Superior temporal gyrus (tissue), 1 donor: ENCODE measurements around the gene EGFR.

ENCODE experiments used
- DNase-seq: peaks from one replicate; pipeline ENCODE4 v3.0.0-alpha.2; 2016; ENCODE audit errors: extremely low spot score

The EGFR gene

DNA sequence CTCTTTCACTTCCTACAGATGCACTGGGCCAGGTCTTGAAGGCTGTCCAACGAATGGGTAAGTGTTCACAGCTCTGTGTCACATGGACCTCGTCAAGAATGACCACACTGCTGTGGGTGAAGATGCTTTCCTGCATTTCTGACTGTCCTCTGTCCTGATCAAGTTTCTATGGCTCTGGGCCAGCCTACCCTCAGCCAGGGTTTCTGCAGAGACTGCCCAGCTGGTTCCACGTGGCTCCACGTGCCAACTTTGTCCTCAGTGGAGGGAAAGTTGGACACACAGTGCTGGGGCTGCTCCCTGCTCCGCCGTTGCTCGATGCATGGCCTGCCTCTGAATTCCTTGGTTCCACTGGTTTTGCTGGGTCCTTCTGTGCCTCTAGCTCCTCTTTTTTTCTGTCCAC, 152.3 kb downstream of the EGFR start:
- DNase-seq = peak; percentile 37

DNA sequence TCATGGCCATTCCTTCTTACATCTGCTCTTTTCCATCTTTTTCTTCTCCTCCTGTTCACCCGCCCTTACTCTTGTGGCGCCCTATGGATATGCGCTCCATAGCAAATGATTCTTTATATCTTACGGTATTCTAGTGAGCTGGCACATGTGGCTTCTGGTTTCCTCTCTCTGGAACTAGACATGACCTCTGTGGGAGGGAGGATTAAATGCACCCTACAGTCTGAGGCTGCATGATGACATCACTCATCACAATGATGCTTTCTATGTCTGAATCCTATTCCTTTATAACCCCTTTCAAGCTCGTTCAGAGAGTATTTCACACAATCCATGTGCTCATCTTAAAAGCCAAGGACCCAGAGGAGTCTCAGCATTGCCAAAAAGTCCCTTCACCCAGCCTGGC, 153.3 kb downstream of the EGFR start:
- DNase-seq = no peak

DNA sequence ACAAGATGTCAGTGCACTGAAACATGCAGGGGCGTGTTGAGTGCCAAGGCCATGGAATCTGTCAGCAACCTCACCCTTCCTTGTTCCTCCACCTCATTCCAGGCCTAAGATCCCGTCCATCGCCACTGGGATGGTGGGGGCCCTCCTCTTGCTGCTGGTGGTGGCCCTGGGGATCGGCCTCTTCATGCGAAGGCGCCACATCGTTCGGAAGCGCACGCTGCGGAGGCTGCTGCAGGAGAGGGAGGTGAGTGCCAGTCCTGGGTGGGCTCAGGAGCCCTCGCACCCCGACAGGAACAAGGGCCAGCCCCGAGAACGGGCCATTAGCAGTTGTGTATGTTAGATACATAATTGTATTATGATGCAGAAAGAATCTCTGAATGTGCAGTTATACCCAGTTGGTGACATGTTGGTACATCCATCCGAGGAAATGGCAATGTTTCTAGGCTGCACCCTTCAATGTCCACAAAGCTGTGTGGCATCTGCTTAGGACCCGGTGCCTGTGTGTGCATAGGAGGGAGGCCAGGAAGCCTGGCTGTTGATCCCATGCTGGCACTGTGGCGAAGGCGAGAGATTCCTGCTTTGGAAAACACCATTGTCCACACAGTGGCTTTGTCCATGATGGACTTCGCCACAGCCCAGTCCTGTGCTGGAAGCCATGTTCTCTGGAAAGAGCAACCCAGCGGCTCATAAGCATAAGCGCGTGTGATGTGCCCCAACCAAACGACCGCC, 154.2 kb downstream of the EGFR start:
- no peak for DNase-seq

DNA sequence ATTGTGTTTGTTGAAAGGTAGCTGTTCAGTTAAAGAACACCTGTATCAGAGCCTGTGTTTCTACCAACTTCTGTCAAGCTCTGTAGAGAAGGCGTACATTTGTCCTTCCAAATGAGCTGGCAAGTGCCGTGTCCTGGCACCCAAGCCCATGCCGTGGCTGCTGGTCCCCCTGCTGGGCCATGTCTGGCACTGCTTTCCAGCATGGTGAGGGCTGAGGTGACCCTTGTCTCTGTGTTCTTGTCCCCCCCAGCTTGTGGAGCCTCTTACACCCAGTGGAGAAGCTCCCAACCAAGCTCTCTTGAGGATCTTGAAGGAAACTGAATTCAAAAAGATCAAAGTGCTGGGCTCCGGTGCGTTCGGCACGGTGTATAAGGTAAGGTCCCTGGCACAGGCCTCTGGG, 154.9 kb downstream of the EGFR start:
- DNase-seq = no peak

DNA sequence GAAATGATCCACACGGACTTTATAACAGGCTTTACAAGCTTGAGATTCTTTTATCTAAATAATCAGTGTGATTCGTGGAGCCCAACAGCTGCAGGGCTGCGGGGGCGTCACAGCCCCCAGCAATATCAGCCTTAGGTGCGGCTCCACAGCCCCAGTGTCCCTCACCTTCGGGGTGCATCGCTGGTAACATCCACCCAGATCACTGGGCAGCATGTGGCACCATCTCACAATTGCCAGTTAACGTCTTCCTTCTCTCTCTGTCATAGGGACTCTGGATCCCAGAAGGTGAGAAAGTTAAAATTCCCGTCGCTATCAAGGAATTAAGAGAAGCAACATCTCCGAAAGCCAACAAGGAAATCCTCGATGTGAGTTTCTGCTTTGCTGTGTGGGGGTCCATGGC, 155.6 kb downstream of the EGFR start:
- DNase-seq = no peak

DNA sequence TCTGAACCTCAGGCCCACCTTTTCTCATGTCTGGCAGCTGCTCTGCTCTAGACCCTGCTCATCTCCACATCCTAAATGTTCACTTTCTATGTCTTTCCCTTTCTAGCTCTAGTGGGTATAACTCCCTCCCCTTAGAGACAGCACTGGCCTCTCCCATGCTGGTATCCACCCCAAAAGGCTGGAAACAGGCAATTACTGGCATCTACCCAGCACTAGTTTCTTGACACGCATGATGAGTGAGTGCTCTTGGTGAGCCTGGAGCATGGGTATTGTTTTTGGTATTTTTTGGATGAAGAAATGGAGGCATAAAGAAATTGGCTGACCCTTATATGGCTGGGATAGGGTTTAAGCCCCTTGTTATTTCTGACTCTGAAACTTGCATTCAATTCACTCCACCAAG, 156.0 kb downstream of the EGFR start:
- DNase-seq = no peak

DNA sequence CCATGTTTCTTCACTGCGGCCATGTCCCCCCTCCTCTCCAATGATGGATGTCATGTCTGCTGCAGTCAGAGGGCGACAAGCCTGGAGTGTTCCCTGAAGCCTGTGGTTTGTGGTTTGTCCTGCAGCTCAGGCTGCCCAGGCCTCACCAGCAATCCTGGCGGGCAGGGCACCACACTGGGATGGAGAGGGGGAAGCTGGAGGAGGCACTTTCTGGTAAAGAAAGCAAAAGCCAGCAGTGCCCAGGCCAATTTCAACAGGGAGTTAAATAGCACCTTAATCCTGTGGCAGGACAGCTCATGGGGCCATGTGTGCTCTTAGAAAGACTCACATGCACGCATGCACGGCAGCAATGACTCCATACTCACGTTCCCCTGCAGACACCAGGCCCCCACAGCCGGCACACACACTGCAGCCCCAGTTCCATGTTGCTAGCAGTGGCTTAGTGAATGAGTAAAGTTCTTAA, 158.3 kb downstream of the EGFR start:
- DNase-seq = no peak

DNA sequence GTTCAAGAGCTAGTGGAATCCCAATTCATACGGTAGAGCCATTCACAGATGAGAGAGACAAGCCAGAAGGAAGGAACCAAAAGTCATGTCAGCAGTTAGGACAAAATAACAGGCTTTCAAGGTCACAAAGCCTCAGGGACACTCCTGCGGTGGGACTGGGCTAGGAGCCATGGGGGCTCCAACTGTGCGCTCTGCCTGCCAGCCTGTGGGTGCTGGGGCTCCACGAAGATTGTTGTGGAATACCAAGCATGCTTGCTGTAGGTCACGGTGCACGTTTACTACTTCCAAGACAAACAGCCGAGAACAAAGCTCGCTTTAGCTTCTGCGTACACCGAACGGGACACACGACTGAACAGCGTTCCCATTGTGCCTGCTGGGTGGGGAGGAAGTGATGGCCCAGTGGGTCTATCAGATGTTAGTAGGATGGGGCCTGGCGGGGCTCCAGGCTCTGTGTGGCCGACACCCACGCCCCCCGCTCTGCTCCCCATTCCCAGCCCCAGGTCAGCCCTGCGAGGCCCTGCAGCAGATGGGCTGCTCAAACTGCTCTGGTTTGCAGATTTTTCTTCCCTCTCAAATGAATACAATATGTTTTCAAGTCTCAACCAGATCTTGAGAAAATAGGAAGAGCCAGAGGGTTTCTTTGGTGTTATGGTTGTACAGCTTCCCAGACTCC, 158.9 kb downstream of the EGFR start:
- DNase-seq = peak; percentile 47

DNA sequence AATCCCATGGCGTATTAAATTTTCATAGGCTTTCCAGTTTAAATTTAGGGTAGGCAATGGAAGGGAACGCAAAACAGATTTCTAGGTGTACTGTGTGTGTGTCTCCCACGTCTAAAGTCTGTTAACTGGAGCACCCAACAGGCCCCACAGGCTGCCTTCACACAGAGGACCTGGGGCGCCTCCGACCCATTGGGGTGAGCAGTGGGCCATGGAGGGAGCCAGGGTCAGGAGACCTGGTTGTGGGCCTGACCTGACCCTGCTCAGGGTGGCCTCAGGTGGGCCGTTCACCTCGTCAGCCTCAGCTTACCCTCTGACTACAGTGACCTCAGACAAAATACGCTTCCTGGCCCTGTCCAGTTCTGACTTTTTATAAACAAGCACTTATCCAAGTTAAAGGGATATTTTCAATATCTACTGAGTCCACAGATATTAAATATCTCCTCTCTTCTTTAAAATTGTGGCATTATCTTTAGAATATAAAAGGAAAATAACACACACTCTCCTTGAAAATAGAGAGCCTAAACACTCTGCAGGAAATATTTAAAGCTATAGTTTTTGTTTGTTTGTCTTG, 159.6 kb downstream of the EGFR start:
- no peak for DNase-seq

DNA sequence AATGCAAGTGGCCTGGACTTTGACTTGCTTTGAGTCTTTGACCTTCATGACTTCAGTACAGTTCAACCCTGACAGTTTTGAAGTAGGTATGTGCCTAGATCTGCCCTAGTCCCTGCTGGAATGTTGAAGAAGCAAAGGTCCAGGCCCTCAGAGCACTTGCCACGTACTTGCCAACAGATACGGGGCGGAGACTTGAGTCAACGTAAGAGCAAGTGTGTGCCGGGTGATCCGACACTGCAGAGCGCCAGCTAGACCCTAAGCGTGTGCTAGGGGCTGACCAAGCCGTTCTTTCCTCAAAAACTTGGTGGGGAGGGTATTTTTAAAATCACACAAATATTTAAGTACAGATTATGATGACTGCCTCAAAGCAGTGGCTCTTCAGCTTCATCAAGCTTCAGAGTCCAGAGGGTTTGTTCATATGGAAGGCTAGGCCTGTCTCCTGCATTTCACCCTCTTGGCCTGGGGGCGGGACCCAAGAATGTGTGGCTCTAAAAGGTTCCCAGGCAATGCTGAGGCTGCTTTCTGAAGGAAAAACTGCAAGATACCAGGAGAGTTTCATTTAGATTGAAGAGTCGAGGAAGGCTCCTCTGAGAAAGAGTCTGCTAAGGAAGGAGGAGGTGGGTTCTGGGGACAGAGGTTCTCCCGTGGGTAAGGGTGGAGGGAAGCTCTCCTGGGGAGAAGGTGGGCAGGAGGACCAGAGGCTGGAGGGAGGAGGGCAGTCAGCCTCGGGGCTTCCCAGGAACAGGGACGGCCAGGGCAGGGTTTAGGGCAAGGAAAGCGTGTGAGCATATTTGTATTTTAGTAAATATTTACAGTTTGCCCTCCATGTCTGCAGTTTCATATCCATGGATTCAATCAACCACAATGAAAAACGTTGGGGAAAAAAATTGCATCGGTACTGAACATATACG, 160.3 kb downstream of the EGFR start:
- DNase-seq = no peak

DNA sequence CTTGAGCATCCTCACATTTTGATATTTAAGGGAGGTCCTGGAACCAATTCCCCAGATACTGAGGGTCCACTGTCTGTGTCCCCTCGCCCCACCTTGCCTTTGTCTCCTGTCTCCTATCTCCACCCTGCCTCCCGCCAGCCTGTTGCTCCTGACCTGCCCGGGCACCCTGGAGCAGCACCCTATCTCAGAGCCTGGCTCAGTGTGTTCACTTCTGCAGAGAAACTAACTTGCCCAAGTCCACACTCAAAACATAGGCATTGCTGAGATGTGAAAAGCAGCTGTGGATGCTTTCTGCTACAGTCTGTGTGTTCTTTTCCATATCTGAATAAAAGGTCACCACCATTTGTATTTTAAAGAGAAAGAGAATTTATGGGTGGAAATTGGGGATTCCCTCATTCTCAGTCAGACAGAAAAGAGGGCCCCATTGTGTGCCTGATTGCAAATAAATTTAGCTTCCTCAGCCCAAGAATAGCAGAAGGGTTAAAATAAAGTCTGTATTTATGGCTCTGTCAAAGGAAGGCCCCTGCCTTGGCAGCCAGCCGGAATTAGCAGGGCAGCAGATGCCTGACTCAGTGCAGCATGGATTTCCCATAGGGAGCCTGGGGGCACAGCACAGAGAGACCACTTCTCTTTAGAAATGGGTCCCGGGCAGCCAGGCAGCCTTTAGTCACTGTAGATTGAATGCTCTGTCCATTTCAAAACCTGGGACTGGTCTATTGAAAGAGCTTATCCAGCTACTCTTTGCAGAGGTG, 161.3 kb downstream of the EGFR start:
- DNase-seq = no peak

DNA sequence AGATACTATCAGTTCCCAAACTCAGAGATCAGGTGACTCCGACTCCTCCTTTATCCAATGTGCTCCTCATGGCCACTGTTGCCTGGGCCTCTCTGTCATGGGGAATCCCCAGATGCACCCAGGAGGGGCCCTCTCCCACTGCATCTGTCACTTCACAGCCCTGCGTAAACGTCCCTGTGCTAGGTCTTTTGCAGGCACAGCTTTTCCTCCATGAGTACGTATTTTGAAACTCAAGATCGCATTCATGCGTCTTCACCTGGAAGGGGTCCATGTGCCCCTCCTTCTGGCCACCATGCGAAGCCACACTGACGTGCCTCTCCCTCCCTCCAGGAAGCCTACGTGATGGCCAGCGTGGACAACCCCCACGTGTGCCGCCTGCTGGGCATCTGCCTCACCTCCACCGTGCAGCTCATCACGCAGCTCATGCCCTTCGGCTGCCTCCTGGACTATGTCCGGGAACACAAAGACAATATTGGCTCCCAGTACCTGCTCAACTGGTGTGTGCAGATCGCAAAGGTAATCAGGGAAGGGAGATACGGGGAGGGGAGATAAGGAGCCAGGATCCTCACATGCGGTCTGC, 162.2 kb downstream of the EGFR start:
- DNase-seq = no peak

DNA sequence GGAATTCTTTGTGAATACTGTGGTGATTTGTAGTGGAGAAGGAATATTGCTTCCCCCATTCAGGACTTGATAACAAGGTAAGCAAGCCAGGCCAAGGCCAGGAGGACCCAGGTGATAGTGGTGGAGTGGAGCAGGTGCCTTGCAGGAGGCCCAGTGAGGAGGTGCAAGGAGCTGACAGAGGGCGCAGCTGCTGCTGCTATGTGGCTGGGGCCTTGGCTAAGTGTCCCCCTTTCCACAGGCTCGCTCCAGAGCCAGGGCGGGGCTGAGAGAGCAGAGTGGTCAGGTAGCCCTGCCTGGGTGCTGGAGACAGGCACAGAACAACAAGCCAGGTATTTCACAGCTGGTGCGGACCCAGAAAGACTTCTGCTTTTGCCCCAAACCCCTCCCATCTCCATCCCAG, 162.9 kb downstream of the EGFR start:
- no peak for DNase-seq

DNA sequence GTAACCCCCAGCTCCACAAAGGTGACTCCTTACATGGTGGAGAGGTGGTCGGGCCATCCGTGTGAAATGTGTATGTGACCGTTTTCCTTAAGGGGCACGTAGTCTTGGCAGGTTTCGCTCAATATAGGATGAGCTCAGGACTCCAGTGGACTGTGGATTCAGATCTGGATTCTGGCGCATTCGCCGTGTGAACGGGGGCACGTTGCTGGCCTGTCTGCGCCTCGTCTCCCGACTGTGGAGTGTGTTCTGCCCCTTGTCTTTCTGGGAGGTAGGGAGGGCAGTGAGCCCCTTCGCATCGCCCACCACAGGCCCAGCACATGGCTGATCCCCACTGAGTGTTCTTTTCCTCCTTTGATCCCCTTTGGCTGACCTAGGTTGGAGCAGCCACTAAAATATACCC, 165.1 kb downstream of the EGFR start:
- DNase-seq = no peak

DNA sequence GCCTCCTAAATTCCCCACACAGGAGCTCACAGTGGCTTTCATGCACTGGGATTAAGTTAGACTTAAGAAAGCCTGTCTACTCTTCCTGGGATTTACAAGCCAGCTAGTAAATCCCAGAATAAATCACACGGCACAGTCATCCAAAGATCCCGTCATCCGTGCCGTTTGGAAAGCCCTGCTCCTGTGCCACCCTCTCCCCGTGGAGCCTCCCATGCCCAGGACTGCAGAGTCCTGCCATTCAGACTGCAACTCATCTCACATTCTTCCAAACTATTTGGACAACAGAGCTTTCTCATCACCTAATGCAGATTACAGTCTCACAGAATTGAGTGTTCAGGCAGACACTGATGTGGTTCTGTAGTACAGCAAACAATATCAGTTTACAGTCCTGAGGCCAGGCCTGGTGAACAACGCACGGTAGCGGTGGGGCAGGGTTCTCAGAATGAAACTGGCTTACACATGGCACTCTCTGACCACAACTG, 166.5 kb downstream of the EGFR start:
- no peak for DNase-seq

DNA sequence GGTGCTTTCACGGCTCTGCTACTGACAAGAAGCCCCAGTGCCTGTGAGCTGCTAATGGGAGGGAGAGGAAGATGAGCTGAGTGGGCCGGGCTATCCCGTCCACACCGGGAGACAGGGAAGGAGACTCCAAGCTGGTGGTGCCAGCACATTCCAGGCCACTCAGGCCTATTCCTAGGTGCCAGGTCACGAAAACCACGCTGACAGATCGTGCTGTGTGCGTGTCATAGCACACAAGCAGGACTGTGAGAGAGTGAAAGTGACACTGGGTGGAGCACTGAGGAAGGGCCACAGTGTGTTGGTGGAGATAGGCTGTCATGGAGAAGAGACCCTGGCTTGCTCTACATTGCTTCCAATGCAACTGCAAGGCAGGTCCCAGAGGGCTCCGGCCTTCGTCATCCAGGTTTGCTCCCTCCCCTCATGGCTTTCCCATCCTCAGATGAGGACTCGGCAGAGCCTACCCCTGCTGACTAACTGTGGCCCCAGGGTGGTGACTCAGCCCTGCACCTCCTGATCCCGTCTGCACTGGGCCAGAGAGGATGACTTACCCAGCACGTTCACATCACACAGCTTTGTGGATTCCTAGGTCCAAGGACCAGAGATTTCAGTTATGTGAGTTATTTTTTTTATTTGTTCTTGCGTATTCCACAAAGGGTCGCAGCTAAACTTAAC, 167.3 kb downstream of the EGFR start:
- no peak for DNase-seq

DNA sequence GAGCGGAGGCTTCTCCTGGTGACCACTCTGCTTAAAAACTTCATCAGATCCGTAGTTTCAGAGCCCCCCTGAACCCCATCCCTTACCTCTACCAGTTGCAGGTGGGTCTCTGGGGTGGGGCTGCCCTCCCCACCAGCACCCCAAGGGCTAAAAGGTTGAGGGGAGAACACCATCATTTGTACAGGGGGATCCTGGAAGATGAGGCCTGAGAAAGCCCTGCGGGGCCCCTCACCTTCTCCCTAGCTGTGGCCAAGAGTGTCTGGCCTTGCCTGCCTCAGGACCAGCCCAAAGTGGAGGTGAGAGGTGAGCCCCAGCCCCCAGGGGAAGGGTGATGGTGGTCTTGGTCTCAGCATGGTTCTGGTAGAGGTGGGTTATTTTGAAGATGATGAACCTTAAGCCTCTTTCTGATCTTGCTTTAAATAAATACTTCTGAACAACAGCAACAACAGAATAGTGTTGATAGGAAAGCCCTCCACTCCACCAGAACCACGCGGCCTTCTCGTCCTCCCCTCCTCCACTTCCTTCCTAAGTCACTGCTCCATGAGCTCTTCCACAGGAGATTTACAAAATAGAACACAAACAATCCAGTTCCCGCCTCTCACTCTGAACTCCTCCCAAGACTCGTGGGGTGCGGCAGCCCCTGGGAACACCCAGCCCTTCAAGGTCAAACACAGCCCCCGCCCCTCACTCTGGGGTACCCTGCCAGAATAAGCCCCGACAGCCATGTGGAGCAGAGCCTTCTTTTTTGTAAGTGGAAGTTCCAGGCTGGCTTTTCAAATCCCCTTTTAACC, 169.1 kb downstream of the EGFR start:
- DNase-seq = no peak

DNA sequence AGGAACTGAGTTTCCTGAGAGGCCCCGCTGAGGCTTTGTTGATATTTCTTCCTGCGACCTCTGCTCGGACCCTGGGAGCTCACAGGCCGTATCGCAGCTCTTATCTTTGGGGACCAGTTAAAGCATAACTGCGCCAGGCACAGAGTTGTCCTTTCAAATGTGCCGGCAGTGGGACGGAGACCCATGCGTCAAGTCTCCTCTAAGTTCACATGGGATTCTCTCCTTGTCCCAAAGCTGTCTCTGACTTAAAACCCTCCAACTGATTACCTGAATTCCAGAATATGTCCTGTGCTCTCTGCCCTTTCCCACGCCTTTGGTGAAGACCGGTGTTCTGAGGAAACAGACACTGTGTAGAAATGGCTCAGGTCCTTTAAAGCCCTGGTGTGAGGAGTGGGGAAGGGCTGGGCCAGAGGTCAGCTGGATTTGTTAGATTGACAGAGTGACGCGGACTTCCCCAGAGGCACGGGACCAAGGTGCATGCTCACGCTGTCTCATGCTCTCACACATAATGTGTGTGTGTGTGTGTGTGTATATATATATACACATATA, 169.8 kb downstream of the EGFR start:
- no peak for DNase-seq

DNA sequence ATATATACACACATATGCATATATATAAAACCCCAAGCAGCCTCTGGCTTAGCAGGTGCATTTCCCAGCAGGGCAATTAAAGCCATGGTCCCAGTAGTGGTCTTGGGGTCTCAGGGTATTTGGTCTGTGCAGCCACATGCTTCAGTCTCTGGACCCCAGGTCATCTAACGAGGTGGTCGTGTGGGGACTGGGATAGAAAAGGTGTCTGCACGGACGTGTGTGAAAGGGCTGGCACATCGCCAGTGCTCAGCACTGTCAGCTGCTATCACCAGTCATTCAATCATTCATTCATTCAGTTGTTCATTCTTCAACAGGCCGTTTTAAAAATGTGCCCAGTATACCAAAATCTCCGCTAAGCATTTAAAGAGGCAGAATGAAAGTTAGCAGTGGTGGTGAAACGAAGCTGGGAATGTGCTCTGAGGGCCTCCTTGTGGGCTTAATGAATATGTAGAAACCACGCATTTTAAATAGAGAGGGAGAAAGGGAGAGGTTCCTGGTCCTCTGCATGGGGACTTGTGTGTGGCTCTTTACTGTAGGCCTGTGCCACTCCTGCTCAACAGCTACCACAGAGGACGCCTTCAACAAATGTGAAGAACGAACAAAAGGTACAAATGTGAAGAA, 170.4 kb downstream of the EGFR start:
- DNase-seq = no peak
